Femur (tissue), 1 donor: Measurements from ENCODE around the gene TEX54.
A peak's percentile ranks its signal among the peaks of the same experiment; 100 is the strongest.
"Not testable (repeated sequence)": the region's sequence is repeated elsewhere in the genome, so short reads cannot be mapped to it uniquely, and the experiment has no call there.

ENCODE experiments used
- DNase-seq: peaks from one replicate; pipeline ENCODE4 v3.0.0-alpha.2; 2017

Gene TEX54

DNA sequence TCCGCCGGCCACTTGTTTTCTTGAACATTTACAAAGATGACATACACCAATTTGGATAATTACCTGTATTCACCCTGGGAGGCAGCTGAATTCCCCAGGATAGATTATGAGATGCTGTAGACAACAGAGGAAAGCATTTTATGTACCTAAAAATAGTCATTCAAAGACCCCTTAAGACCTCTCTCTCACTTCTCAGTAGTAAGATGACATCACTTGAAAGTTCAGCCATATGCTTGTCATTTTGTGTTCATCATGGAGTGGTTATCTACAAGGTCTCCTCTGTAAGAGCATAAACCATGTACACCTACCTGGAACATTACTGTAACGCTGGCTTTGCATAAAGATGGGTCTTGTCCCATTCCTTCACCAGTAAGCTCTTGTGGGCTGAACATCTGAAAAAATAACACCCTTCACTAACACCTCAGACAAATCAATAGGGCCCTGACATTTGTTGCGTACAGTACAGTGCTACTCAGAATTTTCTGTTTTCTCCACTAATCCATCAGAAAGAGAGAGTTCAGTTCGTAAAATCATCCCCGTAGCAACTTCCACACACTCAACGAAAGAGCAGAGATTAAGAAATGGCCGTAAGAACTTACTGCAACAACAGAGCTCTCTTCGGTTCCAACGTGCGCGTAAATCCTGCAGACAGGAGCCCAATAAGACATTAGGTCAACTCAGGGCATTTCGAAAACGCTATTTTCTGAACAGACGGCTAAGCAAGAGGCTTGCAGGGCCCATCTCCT is 22.4 kb upstream of the TEX54 start:
- DNase-seq: no peak

DNA sequence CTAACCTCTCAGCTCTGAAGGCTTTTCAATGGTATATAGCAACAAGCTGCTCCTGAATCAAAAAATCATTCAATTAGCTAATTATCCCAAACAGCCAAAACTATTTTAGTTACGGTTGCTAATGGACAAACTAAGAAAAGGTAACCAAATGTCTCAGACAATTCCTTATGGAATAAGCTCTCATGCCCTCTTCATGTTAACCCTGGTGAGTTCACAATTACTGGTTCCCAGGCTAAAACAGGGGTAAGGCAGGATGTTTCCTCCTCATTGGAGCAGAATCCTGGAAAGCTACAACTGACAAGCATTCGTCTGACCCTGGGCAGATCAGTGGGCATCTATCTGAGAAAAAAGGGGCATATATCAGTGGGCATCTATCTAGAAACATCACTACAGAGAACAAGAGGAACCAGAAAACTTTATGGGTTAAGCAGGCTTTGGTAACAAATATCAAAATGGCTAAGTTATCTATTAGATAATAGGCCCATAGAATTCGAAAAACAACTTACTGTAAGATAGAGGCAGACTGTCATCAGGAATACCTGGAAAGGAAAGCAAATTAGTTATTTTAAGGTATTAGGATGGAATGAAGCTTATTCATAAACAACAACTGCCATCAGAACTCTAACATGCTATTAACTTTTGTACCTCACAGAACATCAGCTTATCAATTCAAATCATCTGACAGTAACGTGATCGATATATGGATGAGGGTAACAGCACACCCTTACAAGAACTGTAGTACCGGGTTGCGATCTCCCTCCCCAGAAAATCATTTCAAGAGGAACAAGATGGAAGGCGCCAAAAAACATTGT is 21.6 kb upstream of the TEX54 start:
- DNase-seq: no peak

DNA sequence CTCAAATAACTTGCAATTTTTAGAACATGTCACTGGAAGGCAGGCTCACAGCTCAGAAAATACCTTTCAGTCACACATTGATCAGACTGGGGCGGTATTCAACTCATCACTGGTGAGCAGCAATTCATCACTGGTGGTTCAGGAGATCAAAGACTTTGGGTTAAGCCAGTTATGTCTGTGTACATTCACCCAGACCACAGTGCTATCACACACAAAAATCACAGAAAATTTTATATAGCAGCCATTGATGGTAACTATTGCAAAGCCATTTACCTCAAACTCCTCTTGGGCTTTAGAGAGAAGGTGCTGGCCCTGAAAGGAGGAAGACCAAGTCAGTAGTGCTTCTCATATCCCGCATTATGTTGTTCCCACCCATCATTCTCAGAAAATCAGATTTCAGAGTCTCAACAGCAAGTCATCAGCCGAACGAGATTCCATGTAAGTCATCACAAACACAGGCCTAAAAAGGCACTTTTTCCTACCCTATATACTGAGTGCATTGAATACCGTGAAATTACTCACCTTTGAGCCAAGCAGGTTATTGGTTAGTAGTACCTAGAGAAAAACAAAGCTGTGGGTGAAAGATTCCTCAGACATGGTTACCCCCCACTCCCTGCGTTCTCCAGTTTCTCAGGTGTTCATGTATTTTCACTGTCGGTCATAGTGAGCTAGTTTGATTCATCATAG is 20.8 kb upstream of the TEX54 start:
- no peak for DNase-seq

DNA sequence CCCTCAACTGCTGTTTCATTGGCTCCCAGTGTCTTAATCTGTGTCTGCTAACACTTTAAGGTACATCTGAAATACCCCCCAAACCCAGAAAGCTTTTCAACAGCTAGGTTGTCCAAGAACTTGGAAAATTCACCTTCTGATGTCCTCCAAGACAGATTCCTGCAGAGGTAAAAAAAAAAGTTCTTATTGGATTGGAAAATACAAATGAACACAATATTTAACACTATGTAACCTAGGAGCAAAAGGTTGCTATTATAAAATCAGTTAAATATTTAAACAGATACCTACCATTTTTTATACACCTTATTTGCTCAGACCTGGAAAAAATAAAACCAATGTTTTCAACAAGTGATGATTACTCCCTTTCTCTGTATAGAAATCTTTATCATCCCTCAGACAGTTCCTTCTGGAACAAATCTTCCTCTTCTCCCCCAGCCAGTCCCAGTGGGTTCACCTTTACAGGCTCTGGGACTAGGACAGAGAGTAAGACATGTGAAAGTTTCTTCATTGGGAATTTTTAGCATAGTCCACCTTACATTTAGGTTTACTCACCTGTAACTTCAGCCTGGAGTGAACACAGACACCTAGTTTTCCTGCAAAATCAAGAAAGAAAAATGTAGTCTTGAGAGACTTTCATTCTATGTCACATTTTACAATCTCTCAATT is 20.0 kb upstream of the TEX54 start:
- no peak for DNase-seq

DNA sequence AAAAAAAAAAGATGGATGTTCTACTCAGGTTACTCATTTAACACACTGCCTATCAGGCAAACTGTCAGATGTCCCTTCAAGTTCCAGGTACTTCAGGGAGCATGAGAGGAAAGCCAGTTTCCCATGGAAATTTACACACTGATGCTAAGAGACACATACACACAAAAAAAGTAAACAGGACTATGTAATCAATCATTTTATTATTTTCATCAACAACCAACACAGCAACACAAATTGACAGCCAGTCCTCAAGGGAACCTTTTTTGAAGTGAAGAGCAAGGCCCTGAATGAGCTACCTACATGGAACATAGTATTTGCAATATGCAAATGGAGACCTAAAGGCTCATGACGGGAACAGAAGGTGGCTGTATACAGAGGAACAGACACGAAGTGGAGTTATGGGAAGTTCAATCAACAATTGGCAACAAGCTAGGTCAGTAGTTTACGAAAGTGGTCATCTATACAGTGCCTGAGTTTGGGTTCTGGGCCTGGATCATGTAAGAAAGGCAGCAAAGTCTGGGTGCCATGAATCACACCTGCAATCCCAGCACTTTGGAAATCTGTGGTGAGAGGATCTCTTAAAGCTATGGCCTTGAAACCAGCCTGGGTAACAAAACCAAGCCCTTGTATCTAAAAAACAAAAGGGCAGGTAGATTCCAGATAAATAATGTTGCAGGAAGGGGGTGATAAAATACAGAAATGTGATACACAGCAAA is 19.3 kb upstream of the TEX54 start:
- no peak for DNase-seq

DNA sequence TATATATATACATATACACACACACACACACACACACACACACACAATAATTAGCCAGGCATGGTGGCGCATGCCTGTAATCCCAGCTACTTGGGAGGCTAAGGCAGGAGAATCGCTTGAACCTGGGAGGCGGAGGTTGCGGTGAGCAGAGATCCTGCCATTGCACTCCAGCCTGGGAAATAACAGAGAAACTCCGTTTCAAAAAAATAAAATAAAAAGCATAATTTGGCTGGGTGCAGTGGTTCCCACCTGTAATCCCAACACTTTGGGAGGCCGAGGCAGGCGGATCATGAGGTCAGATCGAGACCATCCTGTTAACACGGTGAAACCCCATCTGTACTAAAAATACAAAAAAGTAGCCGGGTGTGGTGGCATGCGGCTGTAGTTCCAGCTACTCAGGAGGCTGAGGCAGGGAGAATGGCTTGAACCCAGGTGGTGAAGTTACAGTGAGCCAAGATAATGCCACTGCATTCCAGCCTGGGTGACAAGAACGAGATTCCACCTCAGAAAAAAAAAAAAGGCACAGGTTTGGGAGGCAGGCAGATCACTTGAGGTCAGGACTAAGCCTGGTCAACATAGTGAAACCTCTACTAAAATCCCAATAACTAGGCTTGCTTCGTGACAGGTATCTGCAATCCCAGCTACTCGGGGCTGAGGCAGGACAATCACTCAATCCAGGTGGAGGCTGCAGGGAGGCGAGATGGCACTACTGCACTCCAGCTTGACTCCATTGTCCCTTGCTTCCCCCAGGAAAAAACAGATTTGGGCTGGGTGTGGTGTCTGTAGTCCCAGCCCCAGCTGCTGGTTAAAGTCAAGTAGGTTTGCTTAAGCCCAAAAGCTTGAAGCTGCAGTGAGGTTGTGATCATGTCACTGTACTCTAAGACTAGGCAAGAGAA is 18.5 kb upstream of the TEX54 start:
- DNase-seq: no peak

DNA sequence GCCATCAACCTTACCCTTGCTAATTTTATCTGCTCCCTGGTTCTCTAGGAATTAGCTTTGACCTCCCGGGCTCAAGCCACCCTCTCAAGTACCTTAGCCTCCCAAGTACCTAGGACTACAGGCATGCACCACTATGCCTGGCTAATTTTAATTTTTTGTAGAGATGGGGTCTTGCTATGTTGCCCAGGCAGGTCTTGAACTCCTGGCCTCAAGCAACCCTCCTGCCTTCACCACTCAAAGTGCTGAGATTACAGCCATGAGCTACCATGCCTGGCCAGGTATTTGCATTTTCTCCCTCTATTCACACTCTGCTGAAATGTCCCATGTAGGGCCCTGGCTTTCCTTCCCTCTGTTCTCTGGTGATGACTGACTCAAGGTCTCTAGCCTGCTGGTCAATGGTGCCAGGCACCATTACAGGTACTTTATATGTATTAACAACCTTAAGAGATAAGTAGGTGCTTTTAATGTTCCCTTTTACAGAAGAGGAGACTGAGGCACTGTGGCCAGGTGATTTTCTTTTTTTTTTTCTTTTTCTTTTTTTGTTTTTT is 15.2 kb upstream of the TEX54 start:
- no peak for DNase-seq

DNA sequence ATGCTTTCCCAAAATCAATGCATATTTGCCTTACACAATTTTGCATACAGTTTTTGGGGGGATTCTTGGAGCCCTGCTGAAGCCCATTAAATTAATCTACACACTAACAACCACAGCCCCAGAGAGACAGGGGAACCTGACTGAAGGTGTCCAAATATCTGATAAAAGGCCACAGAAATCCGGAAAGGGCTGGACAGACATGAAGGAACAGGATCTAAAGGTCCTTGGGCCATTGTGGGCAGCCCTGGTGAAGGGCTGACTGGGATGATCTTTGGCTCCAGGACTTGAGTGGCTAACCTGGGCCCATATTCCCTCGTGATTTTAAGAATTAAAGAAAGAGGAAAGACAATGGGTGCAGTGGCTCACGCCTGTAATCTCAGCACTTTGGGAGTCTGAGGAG is 13.5 kb upstream of the TEX54 start:
- no peak for DNase-seq

DNA sequence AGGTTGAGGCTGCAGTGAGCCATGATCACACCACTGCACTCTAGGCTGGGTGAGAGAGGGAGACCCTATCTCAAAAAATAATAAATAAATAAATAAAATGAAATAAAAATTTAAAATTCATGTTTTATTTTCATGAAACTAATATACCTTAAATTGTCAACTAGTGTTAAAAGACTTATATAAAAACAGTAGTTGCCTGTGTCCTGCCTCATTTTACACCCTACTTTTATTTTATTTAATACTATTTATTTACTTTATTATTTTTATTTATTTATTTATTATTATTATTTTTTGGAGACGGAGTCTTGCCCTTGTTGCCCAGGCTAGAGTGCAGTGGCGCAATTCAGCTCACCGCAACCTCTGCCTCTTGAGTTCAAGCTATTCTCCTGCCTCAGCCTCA is 11.5 kb upstream of the TEX54 start:
- no peak for DNase-seq

DNA sequence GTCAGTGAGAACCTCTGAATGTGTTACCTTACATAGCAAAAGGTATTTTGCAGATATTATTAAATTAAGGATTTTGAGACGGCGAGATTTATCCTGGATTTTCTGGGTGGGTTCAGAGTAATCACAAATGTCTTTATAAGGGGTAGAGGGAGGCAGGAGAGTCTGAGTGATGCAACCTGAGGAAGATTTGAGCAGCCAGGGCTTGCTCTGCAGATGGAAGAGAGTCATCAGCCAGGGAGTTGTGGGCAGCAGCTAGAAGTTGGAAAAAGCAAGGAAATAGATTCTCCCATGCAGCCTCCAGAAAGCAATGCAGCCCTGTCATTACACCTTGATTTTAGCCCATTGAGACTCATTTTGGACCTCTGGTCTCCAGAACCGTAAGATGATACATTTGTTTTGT is 10.8 kb upstream of the TEX54 start:
- no peak for DNase-seq

DNA sequence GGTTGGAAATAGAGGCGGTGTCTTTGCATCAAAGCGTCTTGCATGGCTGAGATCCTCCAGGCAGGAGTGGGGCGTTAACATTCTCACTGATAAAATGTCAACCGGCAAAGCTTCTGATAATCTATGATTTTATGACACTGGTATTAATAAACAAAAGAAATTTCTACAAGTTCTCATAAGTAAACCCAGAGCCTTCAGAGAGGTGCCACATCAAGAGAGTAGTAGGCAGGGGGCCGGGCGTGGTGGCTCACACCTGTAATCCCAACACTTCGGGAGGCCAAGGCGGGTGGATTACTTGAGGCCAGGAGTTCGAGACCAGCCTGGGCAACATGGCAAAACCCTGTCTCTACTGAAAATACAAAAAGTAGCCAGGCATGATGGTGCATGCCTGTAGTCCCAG is 10.2 kb upstream of the TEX54 start:
- DNase-seq: not testable (repeated sequence)

DNA sequence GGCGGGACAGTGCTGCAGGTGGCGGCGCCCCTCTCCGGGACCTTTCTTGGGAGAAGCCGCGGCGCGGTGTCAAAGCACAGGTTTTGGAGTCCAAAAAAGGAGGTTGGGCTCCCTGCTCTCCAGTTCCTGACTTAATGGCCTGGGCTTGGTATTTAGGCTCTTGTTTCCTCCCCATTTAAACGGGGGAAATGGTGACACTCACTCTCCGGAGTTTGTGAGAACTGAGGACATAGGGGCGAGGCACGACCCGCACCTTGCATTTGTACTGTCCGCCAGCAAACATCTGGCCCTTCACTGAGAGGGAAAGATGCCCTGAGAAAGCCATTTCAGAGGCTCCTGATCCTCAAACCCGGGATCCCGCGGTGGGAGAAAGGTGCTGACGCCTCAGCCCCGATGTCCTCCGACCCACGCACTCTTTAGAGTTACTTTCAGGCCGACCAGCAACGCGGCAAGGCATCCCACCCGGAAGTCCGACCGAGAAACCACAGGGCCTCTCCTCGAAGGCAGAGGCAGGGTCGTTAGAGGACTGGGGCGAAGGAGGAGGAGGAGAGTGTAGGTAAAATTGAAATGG is 9.6 kb upstream of the TEX54 start:
- DNase-seq: peak; percentile 67

DNA sequence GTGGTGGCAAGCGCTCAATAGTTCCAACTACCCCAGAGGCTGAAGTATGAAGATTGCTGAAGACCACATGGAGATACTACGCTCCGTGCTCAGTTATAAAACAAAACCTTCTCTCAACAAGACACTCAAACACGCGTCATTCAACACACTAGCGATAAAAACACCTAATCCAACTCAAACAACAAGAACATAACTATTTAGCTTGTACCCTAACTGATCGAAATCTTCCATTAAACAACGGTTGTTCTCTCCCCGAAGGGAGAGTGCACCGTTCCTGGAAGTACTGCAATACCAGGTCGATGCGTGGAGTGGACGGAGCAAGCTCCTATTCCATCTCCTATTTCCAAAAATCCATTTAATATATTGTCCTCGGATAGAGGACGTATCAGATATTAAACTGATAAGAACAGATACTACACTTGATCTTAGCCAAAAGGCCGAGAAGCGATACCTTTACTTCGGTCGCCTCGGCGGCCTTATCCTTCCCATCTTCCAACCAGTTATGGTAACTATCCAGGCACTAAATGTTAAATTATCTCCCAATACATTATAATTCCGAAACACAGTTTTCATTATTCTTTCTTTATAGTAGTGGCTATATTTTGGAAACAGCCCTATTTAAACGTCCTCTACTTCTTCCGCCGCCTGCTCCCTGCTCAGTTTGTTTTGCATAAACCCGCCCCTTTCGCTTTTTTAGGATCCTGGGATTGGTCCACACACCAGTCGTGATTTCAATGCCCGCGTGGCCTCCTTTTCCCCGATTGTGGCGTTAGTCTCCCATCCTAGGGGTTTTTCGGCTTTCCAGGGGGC is 8.9 kb upstream of the TEX54 start:
- peak; percentile 94 for DNase-seq

DNA sequence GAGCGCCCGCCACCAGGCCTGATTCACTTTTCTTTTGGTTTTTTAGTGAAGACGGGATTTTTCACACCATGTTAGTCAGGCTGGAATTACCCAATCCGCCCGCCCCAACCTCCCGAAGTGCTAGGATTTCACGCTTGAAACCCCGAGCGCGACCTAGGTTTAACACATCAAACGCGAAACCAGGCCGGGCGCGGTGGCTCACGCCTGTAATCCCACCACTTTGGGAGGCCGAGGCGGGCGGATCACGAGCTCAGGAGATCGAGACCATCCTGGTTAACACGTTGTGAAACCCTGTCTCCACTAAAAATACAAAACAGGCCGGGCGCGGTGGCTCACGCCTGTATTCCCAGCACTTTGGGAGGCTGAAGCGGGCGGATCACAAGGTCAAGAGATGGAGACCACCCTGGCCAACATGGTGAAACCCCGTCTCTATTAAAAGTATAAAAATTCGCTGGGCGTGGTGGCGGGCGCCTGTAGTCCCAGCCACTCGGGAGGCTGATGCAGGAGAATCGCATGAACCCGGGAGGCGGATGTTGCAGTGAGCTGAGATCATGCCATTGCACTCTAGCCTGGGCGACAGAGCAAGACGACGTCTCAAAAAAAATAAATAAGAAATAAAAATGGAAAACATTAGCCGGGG is 8.2 kb upstream of the TEX54 start:
- peak; percentile 75 for DNase-seq

DNA sequence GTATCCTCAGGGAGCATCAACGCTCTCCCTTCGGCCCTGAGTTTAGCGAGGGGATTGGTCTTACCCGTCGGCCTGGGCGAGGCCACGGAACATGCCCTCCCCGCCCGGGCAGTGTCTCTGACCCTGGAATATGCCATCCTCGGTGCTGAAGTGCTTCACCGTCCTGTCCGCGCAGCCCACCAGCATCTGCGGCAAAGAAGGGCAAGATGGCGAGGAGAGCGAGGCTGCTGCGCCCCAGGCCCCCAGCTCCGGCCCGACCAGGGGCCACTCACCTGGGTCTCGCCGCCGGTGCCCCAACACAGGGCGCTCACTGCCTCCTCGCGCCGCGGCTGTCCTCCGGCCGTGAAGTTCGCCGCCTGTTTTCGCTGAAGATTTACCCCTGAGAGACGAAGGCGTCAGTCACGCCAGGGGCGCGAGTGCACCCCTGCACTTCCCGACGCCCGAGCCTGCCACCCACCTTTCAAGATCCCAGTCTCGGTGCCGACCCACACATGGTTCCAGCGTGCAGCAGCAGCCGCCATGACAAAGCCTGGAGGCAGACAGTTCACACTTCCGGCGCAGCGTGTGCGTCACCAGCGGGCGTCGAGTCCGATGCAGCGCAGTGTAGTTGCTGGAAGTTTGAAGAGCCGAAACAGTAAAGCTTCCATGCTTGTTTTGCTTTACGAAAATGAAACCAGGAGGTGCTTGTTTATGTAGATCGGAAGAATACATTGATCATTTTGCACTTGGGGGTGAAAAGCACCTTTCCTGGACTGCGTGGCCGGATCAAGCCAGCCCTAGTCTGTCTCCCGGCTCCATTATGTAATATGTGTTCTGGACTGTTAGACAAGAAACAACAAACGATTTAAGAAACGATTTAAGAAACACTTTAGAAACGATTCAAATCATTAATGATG is 6.7 kb upstream of the TEX54 start, which contains the start of gene WDR74:
Gene WDR74, minus strand, starts transcription at position 541 of the 896 bp plus-strand sequence. Its CDS starts 20 bp downstream, at position 521.
- peak; percentile 97 for DNase-seq

DNA sequence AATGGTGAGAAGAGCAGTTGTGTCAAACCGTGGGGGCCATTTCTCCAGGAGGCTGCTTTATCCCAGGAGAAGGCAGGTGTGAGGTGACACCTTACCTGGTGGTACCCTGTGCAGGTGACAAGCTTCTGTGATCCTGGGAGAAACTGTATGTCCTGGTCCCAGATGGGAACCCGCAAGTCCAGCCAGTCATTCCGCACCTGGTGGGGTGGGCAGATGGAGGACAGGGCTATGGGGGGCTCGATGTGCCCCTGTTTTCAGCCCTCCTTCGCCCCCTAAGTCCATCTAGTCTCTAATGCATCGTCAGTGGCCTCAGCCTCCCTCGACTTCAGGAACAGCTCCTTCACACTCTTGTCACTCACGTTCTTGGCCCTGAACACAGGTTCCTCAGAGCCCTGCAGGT is 2.7 kb upstream of the TEX54 start:
- DNase-seq: no peak

DNA sequence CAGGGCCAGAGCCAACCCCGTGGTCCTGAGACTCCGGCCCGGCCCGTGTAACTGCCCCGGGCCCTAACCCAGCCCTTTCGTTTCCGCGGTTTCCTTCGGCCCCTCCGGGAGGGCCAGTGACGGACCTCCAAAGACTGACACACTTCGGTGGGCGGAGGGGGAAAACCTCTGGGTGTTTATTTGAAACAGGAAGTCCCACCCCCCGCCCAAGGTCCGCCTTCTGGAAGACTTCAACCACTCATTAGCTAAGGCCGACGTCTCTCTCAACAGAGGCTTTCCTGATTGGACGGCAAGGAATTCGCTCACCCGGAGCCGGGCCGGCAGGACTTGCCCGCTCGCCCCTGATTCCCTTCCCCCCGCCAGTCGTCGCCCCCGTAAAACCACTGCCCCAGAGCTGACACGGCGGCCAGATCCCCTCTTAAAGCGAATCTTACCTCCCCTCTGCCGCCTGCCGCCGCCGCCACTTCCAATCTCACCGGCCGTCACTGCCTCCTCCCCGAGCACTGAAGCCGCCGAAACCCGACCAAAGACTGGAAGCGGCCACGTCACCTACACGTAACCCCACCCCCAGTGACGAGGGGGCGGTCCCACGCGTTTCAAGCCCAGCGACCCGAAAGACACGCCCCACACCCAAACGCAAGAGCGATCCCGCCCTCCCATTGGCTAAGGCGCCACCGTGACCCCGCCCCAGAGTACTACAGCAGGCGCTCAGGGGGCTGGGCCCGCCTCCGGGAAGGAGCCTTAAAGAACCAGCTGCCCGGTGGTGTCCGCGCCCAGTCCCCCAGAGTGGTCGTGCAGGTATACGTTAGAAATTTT is 913 bp downstream of the TEX54 start, which contains the start of gene STX5:
Gene STX5, minus strand, starts transcription at position 532 of the 816 bp plus-strand sequence. CDS start 808 bp downstream, outside the sequence.
- peak; percentile 100 for DNase-seq
